ENCODE data around the gene KRTAP10-9. TPM values are rescaled to one million over a fixed set of nuclear protein-coding genes. Genes with fewer than 3 reads are reported as not detected.
"Not testable (repeated sequence)": the region's sequence is repeated elsewhere in the genome, so short reads cannot be mapped to it uniquely, and the experiment has no call there.

KRTAP10-9 gene
- total RNA-seq, 1 donor from 2014 or later: not detected

- no peak overlapping the region for H3K27ac Mint-ChIP-seq (ENCODE audit: unreplicated experiment)
- peaks cover 44% of the 10 kb centered on the region for H3K9me3 Mint-ChIP-seq (ENCODE audit: unreplicated experiment)
- DNase-seq (ENCODE audit: extremely low spot score, unreplicated experiment): no peak
- no peaks in the 10 kb centered on the region for H3K36me3 Mint-ChIP-seq (ENCODE audit: unreplicated experiment)
- TF ChIP-seq CTCF (IDR thresholded peaks at IDR 0.05): no peak
- no peaks in the 10 kb centered on the region for H3K4me1 Mint-ChIP-seq (ENCODE audit: unreplicated experiment)
- H3K27me3 Mint-ChIP-seq (ENCODE audit: unreplicated experiment): peaks cover 7% of the 10 kb centered on the region
- H3K4me3 Mint-ChIP-seq (ENCODE audit: unreplicated experiment): no peak overlapping the region
Measured at GRCh38 chr21:44623575-44623974, 3.3 kb upstream of the KRTAP10-9 start.

- H3K9me3 Mint-ChIP-seq (ENCODE audit: unreplicated experiment): peaks cover 37% of the 10 kb centered on the region
- H3K4me1 Mint-ChIP-seq (ENCODE audit: unreplicated experiment): no peaks in the 10 kb centered on the region
- no peak overlapping the region for H3K27ac Mint-ChIP-seq (ENCODE audit: unreplicated experiment)
Measured at GRCh38 chr21:44625756-44626155, 1.1 kb upstream of the KRTAP10-9 start.

GRCh38 chr21:44626262-44626661, 631 bp upstream of the KRTAP10-9 start:
- Mint-ChIP-seq H3K27me3 (ENCODE audit: unreplicated experiment) (no peaks in the 10 kb centered on the region), H3K4me3 (ENCODE audit: unreplicated experiment) (no peak overlapping the region), H3K27ac (ENCODE audit: unreplicated experiment) (no peak overlapping the region), H3K36me3 (ENCODE audit: unreplicated experiment) (peaks cover 3% of the 10 kb centered on the region), H3K9me3 (ENCODE audit: unreplicated experiment) (peaks cover 41% of the 10 kb centered on the region), H3K4me1 (ENCODE audit: unreplicated experiment) (no peaks in the 10 kb centered on the region)
- no peak for TF ChIP-seq CTCF (IDR thresholded peaks at IDR 0.05)
- peak; percentile 65 for DNase-seq (ENCODE audit: extremely low spot score, unreplicated experiment)

More at GRCh38 chr21:44625756-44626155, 1.1 kb upstream of the KRTAP10-9 start:
- H3K27me3 Mint-ChIP-seq (ENCODE audit: unreplicated experiment): no peaks in the 10 kb centered on the region
- no peaks in the 10 kb centered on the region for H3K36me3 Mint-ChIP-seq (ENCODE audit: unreplicated experiment)
- H3K4me3 Mint-ChIP-seq (ENCODE audit: unreplicated experiment): no peak overlapping the region
- peak; percentile 78 for DNase-seq (ENCODE audit: extremely low spot score, unreplicated experiment)
- TF ChIP-seq CTCF (IDR thresholded peaks at IDR 0.05): no peak

- H3K27me3 Mint-ChIP-seq (ENCODE audit: unreplicated experiment); H3K27ac Mint-ChIP-seq (ENCODE audit: unreplicated experiment); H3K36me3 Mint-ChIP-seq (ENCODE audit: unreplicated experiment); H3K4me1 Mint-ChIP-seq (ENCODE audit: unreplicated experiment); H3K4me3 Mint-ChIP-seq (ENCODE audit: unreplicated experiment): not testable (repeated sequence)
- DNase-seq (ENCODE audit: extremely low spot score, unreplicated experiment): peak; percentile 79
- peaks cover 47% of the 10 kb centered on the region for H3K9me3 Mint-ChIP-seq (ENCODE audit: unreplicated experiment)
Measured at GRCh38 chr21:44627181-44627822, 409 bp downstream of the KRTAP10-9 start.

- H3K4me3 Mint-ChIP-seq (ENCODE audit: unreplicated experiment); H3K27me3 Mint-ChIP-seq (ENCODE audit: unreplicated experiment); H3K4me1 Mint-ChIP-seq (ENCODE audit: unreplicated experiment); H3K27ac Mint-ChIP-seq (ENCODE audit: unreplicated experiment); H3K36me3 Mint-ChIP-seq (ENCODE audit: unreplicated experiment): not testable (repeated sequence)
- H3K9me3 Mint-ChIP-seq (ENCODE audit: unreplicated experiment): peaks cover 45% of the 10 kb centered on the region
- peak; percentile 73 for DNase-seq (ENCODE audit: extremely low spot score, unreplicated experiment)
Measured at GRCh38 chr21:44627831-44628233, 939 bp downstream of the KRTAP10-9 start.

- DNase-seq (ENCODE audit: extremely low spot score, unreplicated experiment): peak; percentile 82
- H3K4me1 Mint-ChIP-seq (ENCODE audit: unreplicated experiment): no peaks in the 10 kb centered on the region
- no peaks in the 10 kb centered on the region for H3K27me3 Mint-ChIP-seq (ENCODE audit: unreplicated experiment)
- peaks cover 36% of the 10 kb centered on the region for H3K9me3 Mint-ChIP-seq (ENCODE audit: unreplicated experiment)
- H3K4me3 Mint-ChIP-seq (ENCODE audit: unreplicated experiment): no peak overlapping the region
- H3K27ac Mint-ChIP-seq (ENCODE audit: unreplicated experiment): no peak overlapping the region
- no peak for TF ChIP-seq CTCF (IDR thresholded peaks at IDR 0.05)
- peaks cover 3% of the 10 kb centered on the region for H3K36me3 Mint-ChIP-seq (ENCODE audit: unreplicated experiment)
Measured at GRCh38 chr21:44628707-44629391, 2.0 kb downstream of the KRTAP10-9 start.

Measured in osteocyte (in vitro differentiated cells).